Neural cell (in vitro differentiated cells): ENCODE measurements around the gene HS6ST2. TPM values are rescaled to one million over a fixed set of nuclear protein-coding genes. Genes with fewer than 3 reads are reported as not detected.

Source experiments
- H2AFZ ChIP-seq: fragments of 200-600, 300-800 bp; sonication (generic), shearing (Covaris generic); 2 replicates; pipeline ENCODE4 v1.6.0; 2014; ENCODE audit warnings: low read depth, mild to moderate bottlenecking, antibody characterized with exemption, low read length, moderate library complexity
- H3F3A ChIP-seq: fragments of 200-600 bp; shearing (Covaris generic); 2 replicates; pipeline ENCODE4 v1.6.1; 2016; ENCODE audit warnings: mild to moderate bottlenecking, moderate library complexity, mixed read lengths, antibody characterized with exemption, low read length; ENCODE audit not compliant: insufficient read depth, poor library complexity, severe bottlenecking
- H3K27ac ChIP-seq: fragments of 200-600, 300-800 bp; sonication (generic), shearing (Covaris generic); 2 replicates; pipeline ENCODE4 v1.5.1; 2014; ENCODE audit warnings: mild to moderate bottlenecking, low read length, moderate library complexity
- H3K27me3 ChIP-seq: fragments of 300-800, 200-600 bp; sonication (generic), shearing (Covaris generic); 2 replicates; pipeline ENCODE4 v1.6.0; 2014; ENCODE audit warnings: mild to moderate bottlenecking, low read depth, low read length, moderate library complexity; ENCODE audit not compliant: insufficient read depth
- H3K36me3 ChIP-seq: fragments of 300-800, 200-600 bp; sonication (generic), shearing (Covaris generic); 2 replicates; pipeline ENCODE4 v1.5.1; 2014; ENCODE audit warnings: mild to moderate bottlenecking, antibody characterized with exemption, low read length, moderate library complexity; ENCODE audit not compliant: insufficient read depth
- H3K4me2 ChIP-seq: fragments of 300-800, 200-600 bp; sonication (generic), shearing (Covaris generic); 2 replicates; pipeline ENCODE4 v1.6.0; 2014; ENCODE audit warnings: mild to moderate bottlenecking, low read length
- H3K4me3 ChIP-seq: fragments of 300-800, 200-600 bp; sonication (generic), shearing (Covaris generic); 2 replicates; pipeline ENCODE4 v1.5.1; 2014; ENCODE audit warnings: mild to moderate bottlenecking, low read length, moderate library complexity
- H3K79me2 ChIP-seq: fragments of 200-600 bp; shearing (Covaris generic); replicated peaks from 2 replicates; pipeline ENCODE4 v1.6.0; 2014; ENCODE audit warnings: mild to moderate bottlenecking, low read length, moderate library complexity; ENCODE audit not compliant: insufficient read depth
- H3K9ac ChIP-seq: fragments of 300-800, 200-600 bp; sonication (generic), shearing (Covaris generic); 2 replicates; pipeline ENCODE4 v1.6.1; 2016; ENCODE audit warnings: mild to moderate bottlenecking, low read length, mixed read lengths
- H3K9me2 ChIP-seq: fragments of 200-600 bp; shearing (Covaris generic); 2 replicates; pipeline ENCODE4 v1.6.1; 2016; ENCODE audit warnings: mild to moderate bottlenecking, low read length, mixed read lengths; ENCODE audit not compliant: insufficient read depth
- H3K9me3 ChIP-seq: fragments of 200-600, 300-800 bp; sonication (generic), shearing (Covaris generic); 2 replicates; pipeline ENCODE4 v1.6.1; 2016; ENCODE audit warnings: mild to moderate bottlenecking, mixed run types, low read length, moderate library complexity, mixed read lengths
- H4K20me1 ChIP-seq: fragments of 200-600 bp; shearing (Covaris generic); 2 replicates; pipeline ENCODE4 v1.6.1; 2016; ENCODE audit warnings: mild to moderate bottlenecking, mixed run types; ENCODE audit not compliant: insufficient read depth
- EP300 ChIP-seq: fragments of 450-650 bp; conservative IDR thresholded peaks from 2 replicates; pipeline ENCODE4 v1.6.1; 2014; ENCODE audit warnings: antibody characterized with exemption, mild to moderate bottlenecking, moderate library complexity; ENCODE audit not compliant: poor library complexity, severe bottlenecking
- EZH2 ChIP-seq: fragments of 200-600, 300-800 bp; shearing (Covaris generic), sonication (generic); IDR thresholded peaks from 2 replicates; pipeline ENCODE4 v1.6.1; 2014; ENCODE audit warnings: antibody characterized with exemption, low read length, borderline replicate concordance, mild to moderate bottlenecking; ENCODE audit not compliant: insufficient read depth, poor library complexity, severe bottlenecking
- MXI1 ChIP-seq: fragments of 450-650 bp; conservative IDR thresholded peaks from 2 replicates; pipeline ENCODE4 v1.6.1; 2014; ENCODE audit warnings: antibody characterized with exemption, mild to moderate bottlenecking; ENCODE audit not compliant: poor library complexity, severe bottlenecking
- POLR2AphosphoS5 ChIP-seq: IDR thresholded peaks from 2 replicates; pipeline ENCODE4 v1.6.1; 2012
- RAD21 ChIP-seq: fragments of 450-650 bp; conservative IDR thresholded peaks from 2 replicates; pipeline ENCODE4 v1.6.1; 2014; ENCODE audit warnings: antibody characterized with exemption, mild to moderate bottlenecking, moderate library complexity
- SMC3 ChIP-seq: fragments of 450-650 bp; conservative IDR thresholded peaks from 2 replicates; pipeline ENCODE4 v1.6.1; 2014; ENCODE audit warnings: antibody characterized with exemption, mild to moderate bottlenecking, moderate library complexity; ENCODE audit not compliant: poor library complexity
- TAF1 ChIP-seq: IDR thresholded peaks from 2 replicates; pipeline ENCODE4 v1.6.1; 2012; ENCODE audit warnings: low read depth
- polyA plus RNA-seq: library from polyadenylated mRNA; depleted of rRNA; stranded (reverse); fragments of >200 nt; gene quantifications from 2 replicates; pipeline ENCODE4 v1.2.3, GENCODE V29; 2014
- TF ChIP-seq, protein P1 (sequence below): IDR thresholded peaks from 2 replicates; pipeline ENCODE4 v1.6.1; 2012; ENCODE audit warnings: borderline replicate concordance
- TF ChIP-seq, protein P2 (sequence below): fragments of 450-650 bp; IDR thresholded peaks from 2 replicates; pipeline ENCODE4 v1.5.1; 2014; ENCODE audit warnings: antibody characterized with exemption, mild to moderate bottlenecking, moderate library complexity; ENCODE audit not compliant: poor library complexity, severe bottlenecking

Gene HS6ST2
- polyA plus RNA-seq, 1 donor from 2014 or later = 43.0 TPM

DNA sequence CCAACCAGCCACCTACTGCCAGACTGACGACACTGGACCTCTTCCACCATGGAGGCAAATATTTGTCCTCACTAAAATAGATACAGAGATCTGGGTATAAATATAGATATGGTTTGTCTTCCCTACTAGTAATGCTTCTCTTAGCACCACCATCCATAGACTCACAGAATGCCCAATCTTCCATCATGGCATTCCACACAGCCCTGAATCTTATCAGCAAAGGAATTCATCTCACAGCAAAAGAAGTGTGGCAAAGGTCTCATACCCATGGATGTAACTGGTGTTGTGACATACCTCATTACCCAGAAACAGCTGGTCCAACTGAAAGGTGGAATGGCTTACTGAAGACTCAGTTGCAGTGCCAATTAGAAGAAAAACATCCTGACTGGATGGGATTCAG lies 47.2 kb upstream of the HS6ST2 start:
- TF ChIP-seq, protein P1, sequence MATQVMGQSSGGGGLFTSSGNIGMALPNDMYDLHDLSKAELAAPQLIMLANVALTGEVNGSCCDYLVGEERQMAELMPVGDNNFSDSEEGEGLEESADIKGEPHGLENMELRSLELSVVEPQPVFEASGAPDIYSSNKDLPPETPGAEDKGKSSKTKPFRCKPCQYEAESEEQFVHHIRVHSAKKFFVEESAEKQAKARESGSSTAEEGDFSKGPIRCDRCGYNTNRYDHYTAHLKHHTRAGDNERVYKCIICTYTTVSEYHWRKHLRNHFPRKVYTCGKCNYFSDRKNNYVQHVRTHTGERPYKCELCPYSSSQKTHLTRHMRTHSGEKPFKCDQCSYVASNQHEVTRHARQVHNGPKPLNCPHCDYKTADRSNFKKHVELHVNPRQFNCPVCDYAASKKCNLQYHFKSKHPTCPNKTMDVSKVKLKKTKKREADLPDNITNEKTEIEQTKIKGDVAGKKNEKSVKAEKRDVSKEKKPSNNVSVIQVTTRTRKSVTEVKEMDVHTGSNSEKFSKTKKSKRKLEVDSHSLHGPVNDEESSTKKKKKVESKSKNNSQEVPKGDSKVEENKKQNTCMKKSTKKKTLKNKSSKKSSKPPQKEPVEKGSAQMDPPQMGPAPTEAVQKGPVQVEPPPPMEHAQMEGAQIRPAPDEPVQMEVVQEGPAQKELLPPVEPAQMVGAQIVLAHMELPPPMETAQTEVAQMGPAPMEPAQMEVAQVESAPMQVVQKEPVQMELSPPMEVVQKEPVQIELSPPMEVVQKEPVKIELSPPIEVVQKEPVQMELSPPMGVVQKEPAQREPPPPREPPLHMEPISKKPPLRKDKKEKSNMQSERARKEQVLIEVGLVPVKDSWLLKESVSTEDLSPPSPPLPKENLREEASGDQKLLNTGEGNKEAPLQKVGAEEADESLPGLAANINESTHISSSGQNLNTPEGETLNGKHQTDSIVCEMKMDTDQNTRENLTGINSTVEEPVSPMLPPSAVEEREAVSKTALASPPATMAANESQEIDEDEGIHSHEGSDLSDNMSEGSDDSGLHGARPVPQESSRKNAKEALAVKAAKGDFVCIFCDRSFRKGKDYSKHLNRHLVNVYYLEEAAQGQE = no peak
- TF ChIP-seq, protein P2, sequence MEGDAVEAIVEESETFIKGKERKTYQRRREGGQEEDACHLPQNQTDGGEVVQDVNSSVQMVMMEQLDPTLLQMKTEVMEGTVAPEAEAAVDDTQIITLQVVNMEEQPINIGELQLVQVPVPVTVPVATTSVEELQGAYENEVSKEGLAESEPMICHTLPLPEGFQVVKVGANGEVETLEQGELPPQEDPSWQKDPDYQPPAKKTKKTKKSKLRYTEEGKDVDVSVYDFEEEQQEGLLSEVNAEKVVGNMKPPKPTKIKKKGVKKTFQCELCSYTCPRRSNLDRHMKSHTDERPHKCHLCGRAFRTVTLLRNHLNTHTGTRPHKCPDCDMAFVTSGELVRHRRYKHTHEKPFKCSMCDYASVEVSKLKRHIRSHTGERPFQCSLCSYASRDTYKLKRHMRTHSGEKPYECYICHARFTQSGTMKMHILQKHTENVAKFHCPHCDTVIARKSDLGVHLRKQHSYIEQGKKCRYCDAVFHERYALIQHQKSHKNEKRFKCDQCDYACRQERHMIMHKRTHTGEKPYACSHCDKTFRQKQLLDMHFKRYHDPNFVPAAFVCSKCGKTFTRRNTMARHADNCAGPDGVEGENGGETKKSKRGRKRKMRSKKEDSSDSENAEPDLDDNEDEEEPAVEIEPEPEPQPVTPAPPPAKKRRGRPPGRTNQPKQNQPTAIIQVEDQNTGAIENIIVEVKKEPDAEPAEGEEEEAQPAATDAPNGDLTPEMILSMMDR = no peak
- no peak for TF ChIP-seq EZH2
- no peak for TF ChIP-seq MXI1
- no peak for TF ChIP-seq EP300
- no peak for TF ChIP-seq TAF1
- no peak for TF ChIP-seq RAD21
- no peak for TF ChIP-seq SMC3
- no peak for TF ChIP-seq POLR2AphosphoS5
- H3K9me2 ChIP-seq = no peaks in the 10 kb centered on the region
- H2AFZ ChIP-seq = no peak overlapping the region
- H3K9me3 ChIP-seq = no peaks in the 10 kb centered on the region
- no peak overlapping the region for H3K4me2 ChIP-seq
- no peak overlapping the region for H3K9ac ChIP-seq
- no peaks in the 10 kb centered on the region for H3K27me3 ChIP-seq
- no peaks in the 10 kb centered on the region for H4K20me1 ChIP-seq
- no peak overlapping the region for H3K27ac ChIP-seq
- H3K36me3 ChIP-seq = no peaks in the 10 kb centered on the region
- no peaks in the 10 kb centered on the region for H3K79me2 ChIP-seq
- H3F3A ChIP-seq = no peaks in the 10 kb centered on the region
- H3K4me3 ChIP-seq = no peak overlapping the region

DNA sequence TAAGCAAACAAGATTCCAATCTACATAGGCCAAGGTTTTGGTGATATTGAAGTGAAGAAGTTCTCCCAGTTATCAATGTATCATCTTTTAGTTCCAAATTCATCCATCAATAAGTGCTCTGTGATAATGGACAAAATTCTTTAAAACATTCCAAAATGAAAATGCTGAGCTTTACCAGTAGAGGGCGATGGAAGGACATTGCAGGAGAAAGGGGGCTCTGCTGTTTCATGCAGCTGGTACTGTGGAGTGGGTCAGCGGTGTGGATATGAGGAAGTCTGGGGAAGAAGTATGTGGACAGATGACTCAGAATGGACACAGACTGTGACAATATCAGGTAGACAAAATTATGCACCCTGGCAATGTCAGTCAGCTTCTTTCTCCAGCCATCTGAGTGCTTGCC lies 46.6 kb upstream of the HS6ST2 start:
- H3K9me2 ChIP-seq = no peaks in the 10 kb centered on the region
- no peaks in the 10 kb centered on the region for H3K79me2 ChIP-seq
- H3F3A ChIP-seq = no peaks in the 10 kb centered on the region
- no peak overlapping the region for H3K27ac ChIP-seq
- no peaks in the 10 kb centered on the region for H3K27me3 ChIP-seq
- no peaks in the 10 kb centered on the region for H3K36me3 ChIP-seq
- H4K20me1 ChIP-seq = no peaks in the 10 kb centered on the region
- no peak overlapping the region for H2AFZ ChIP-seq
- no peak overlapping the region for H3K4me3 ChIP-seq
- TF ChIP-seq, protein P2 = peak; percentile 67
- TF ChIP-seq RAD21 (peak; percentile 67), SMC3 (peak; percentile 74), MXI1 (no peak)
- no peak overlapping the region for H3K4me2 ChIP-seq
- no peaks in the 10 kb centered on the region for H3K9me3 ChIP-seq
- no peak overlapping the region for H3K9ac ChIP-seq
